ENCODE data around the gene PELO.

Gene PELO

GRCh38 chr5:52834320-52834719, 46.6 kb downstream of the PELO start:
- DNase-seq: no peak

- no peak for DNase-seq
Observed at GRCh38 chr5:52837068-52837467, 49.4 kb downstream of the PELO start.
